ES-I3 (cell line): ENCODE results near the gene HPS5.
"Not testable (repeated sequence)": the region's sequence is repeated elsewhere in the genome, so short reads cannot be mapped to it uniquely, and the experiment has no call there.

Experiments used
- H3K36me3 ChIP-seq: 2 replicates; pipeline ENCODE4 v1.6.1; 2013; ENCODE audit warnings: mild to moderate bottlenecking, low read length, control low read depth, moderate library complexity; ENCODE audit not compliant: insufficient read depth
- H3K4me1 ChIP-seq: 2 replicates; pipeline ENCODE4 v1.6.1; 2013; ENCODE audit warnings: mild to moderate bottlenecking, control low read depth, low read length; ENCODE audit not compliant: insufficient read depth
- H3K9ac ChIP-seq: 2 replicates; pipeline ENCODE4 v1.6.1; 2013; ENCODE audit warnings: low read depth, mild to moderate bottlenecking, low read length, moderate library complexity
- H3K9me3 ChIP-seq: 2 replicates; pipeline ENCODE4 v1.6.1; 2013; ENCODE audit warnings: mild to moderate bottlenecking, low read length, moderate library complexity; ENCODE audit not compliant: control insufficient read depth, insufficient read depth

Gene HPS5

GRCh38 chr11:18253233-18253632, 68.7 kb downstream of the HPS5 start:
- H3K9ac ChIP-seq: no peak overlapping the region
- H3K4me1 ChIP-seq: no peaks in the 10 kb centered on the region
- no peaks in the 10 kb centered on the region for H3K36me3 ChIP-seq
- H3K9me3 ChIP-seq: no peaks in the 10 kb centered on the region

- H3K9ac ChIP-seq: no peak within 1 kb of the TSS
- H3K9me3 ChIP-seq: no peaks in the 10 kb centered on the region
- H3K4me1 ChIP-seq: no peaks in the 10 kb centered on the region
- H3K36me3 ChIP-seq: no peaks in the 10 kb centered on the region
Measured at GRCh38 chr11:18248561-18248960, 73.4 kb downstream of the HPS5 start, which contains the start of gene SAA2. Gene SAA2, minus strand, starts transcription at chr11:18248668. Its CDS starts 657 bp downstream, at chr11:18248011.

GRCh38 chr11:18247191-18247581, 74.8 kb downstream of the HPS5 start:
- not testable (repeated sequence) for H3K9me3 ChIP-seq, H3K4me1 ChIP-seq, H3K36me3 ChIP-seq, H3K9ac ChIP-seq

GRCh38 chr11:18246379-18247190, 75.4 kb downstream of the HPS5 start:
- not testable (repeated sequence) for H3K9ac ChIP-seq, H3K9me3 ChIP-seq, H3K36me3 ChIP-seq, H3K4me1 ChIP-seq

GRCh38 chr11:18245396-18245795, 76.5 kb downstream of the HPS5 start:
- Histone ChIP-seq H3K36me3 (no peaks in the 10 kb centered on the region), H3K9ac (no peak overlapping the region), H3K4me1 (no peaks in the 10 kb centered on the region), H3K9me3 (no peaks in the 10 kb centered on the region)

- Histone ChIP-seq H3K36me3 (no peaks in the 10 kb centered on the region), H3K9me3 (no peaks in the 10 kb centered on the region), H3K4me1 (no peaks in the 10 kb centered on the region), H3K9ac (no peak overlapping the region)
Measured at GRCh38 chr11:18243783-18244362, 78.1 kb downstream of the HPS5 start.

GRCh38 chr11:18239655-18240054, 82.3 kb downstream of the HPS5 start:
- H3K4me1 ChIP-seq: no peaks in the 10 kb centered on the region
- no peaks in the 10 kb centered on the region for H3K9me3 ChIP-seq
- H3K36me3 ChIP-seq: no peaks in the 10 kb centered on the region
- no peak overlapping the region for H3K9ac ChIP-seq

GRCh38 chr11:18236664-18237356, 85.1 kb downstream of the HPS5 start, which contains the start of gene SAA4:
Gene SAA4, minus strand, starts transcription at chr11:18236802. Its CDS starts 876 bp downstream, at chr11:18235926.
- H3K4me1 ChIP-seq: no peaks in the 10 kb centered on the region
- H3K9me3 ChIP-seq: no peaks in the 10 kb centered on the region
- H3K9ac ChIP-seq: no peak within 1 kb of the TSS
- H3K36me3 ChIP-seq: no peaks in the 10 kb centered on the region

GRCh38 chr11:18235394-18236334, 86.3 kb downstream of the HPS5 start:
- H3K9ac ChIP-seq: no peak overlapping the region
- no peaks in the 10 kb centered on the region for H3K36me3 ChIP-seq
- H3K4me1 ChIP-seq: no peaks in the 10 kb centered on the region
- H3K9me3 ChIP-seq: no peaks in the 10 kb centered on the region

GRCh38 chr11:18233912-18234311, 88.0 kb downstream of the HPS5 start:
- Histone ChIP-seq H3K36me3 (no peaks in the 10 kb centered on the region), H3K9me3 (no peaks in the 10 kb centered on the region), H3K4me1 (no peaks in the 10 kb centered on the region), H3K9ac (no peak overlapping the region)

- Histone ChIP-seq H3K9ac (no peak overlapping the region), H3K36me3 (no peaks in the 10 kb centered on the region), H3K9me3 (no peaks in the 10 kb centered on the region), H3K4me1 (no peaks in the 10 kb centered on the region)
Measured at GRCh38 chr11:18230859-18231258, 91.1 kb downstream of the HPS5 start.

- Histone ChIP-seq H3K36me3 (no peaks in the 10 kb centered on the region), H3K9me3 (no peaks in the 10 kb centered on the region), H3K9ac (no peak overlapping the region), H3K4me1 (no peaks in the 10 kb centered on the region)
Measured at GRCh38 chr11:18229501-18229900, 92.4 kb downstream of the HPS5 start.
